ENCODE measurements around the gene CSPG5.

GRCh38 chr3:47554335-47554734 is 24.3 kb downstream of the CSPG5 start:
- TF ChIP-seq CTCF (IDR thresholded peaks at IDR 0.05) (no peak), POLR2A (IDR thresholded peaks at IDR 0.05) (no peak)

All from uterus (tissue), 2 donors.